Adrenal gland (tissue), 5 donors: ENCODE data around the gene GSK3B.

Experiments used
- CTCF ChIP-seq, 6 experiments: fragments of 450-650 bp in 4 of 6; fragments of 200-600 bp in 2 of 6; sonication (generic) in 1 of 6; IDR thresholded peaks; 1 replicate in 5 of 6; 2 replicates in 1 of 6; pipeline versions ENCODE4 v1.5.1 to v1.8.0; 2016 to 2021; ENCODE audit warnings: antibody characterized with exemption in 6 of 6, mild to moderate bottlenecking in 2 of 6, moderate library complexity in 1 of 6
- POLR2A ChIP-seq, 2 donors: fragments of 450-650 bp; IDR thresholded peaks; one replicate each; pipeline ENCODE4 v1.6.1; 2017; ENCODE audit warnings: antibody characterized with exemption in 2 of 2, mild to moderate bottlenecking in 2 of 2, moderate library complexity in 1 of 2
- donor health status: DM: no; HTN: no; CAD: no.

- TF ChIP-seq POLR2A (IDR thresholded peaks at IDR 0.05): no peak
- no peak for TF ChIP-seq CTCF (IDR thresholded peaks at IDR 0.05)
Measured at GRCh38 chr3:119989981-119990655, 104.1 kb downstream of the GSK3B start.
